Measurements from ENCODE around the gene PDGFRB. TPM values are rescaled to one million over a fixed set of nuclear protein-coding genes. Genes with fewer than 3 reads are reported as not detected.

PDGFRB gene
- total RNA-seq, 1 experiment from 2014 or later = 1.8 TPM

- Histone ChIP-seq H3K27ac (ENCODE audit: low read length) (no peak overlapping the region), H3K4me1 (ENCODE audit: control insufficient read depth, insufficient read depth, low read length) (no peaks in the 10 kb centered on the region), H3K9me3 (ENCODE audit: control insufficient read depth, insufficient read depth, low read depth, low read length) (no peaks in the 10 kb centered on the region), H3K4me3 (ENCODE audit: low read depth in 2 of 2, low read length in 2 of 2) (no peak overlapping the region), H3K36me3 (ENCODE audit: control insufficient read depth, insufficient read depth, low read length) (no peaks in the 10 kb centered on the region), H3K27me3 (ENCODE audit: control insufficient read depth, insufficient read depth, low read length) (0 out of 2 replicates have a peak, but pooled peaks cover 1% of the 10 kb centered on the region)
- no TSS peak for BruUV-seq (replicated peaks)
- no peak for TF ChIP-seq POLR2AphosphoS5 (IDR thresholded peaks at IDR 0.05; ENCODE audit: low read depth, low read length)
- TF ChIP-seq SIN3A (IDR thresholded peaks at IDR 0.05; ENCODE audit: borderline replicate concordance, insufficient read depth, low read depth, low read length) = no peak
- TF ChIP-seq TCF7L2 (IDR thresholded peaks at IDR 0.05; ENCODE audit: low read depth, low read length) = no peak
- TF ChIP-seq REST (IDR thresholded peaks at IDR 0.05; ENCODE audit: insufficient read depth in 1 of 2, low read depth in 2 of 2, low read length in 1 of 2) = no peak
- TF ChIP-seq CTCF (IDR thresholded peaks at IDR 0.05) = no peak
- intact Hi-C loops (cut with micrococcal nuclease; ENCODE audit: unreplicated experiment) (no loop called here), in situ Hi-C loops (cut with HindIII; ENCODE audit: low pct_unique_long_range_greater_than_20kb, low sequenced_read_pairs) (no loop called here)
- ChIA-PET CTCF (no interaction called here), POLR2A (no interaction called here)
- ATAC-seq (no peak), DNase-seq (ENCODE audit: low read depth, low spot score) (no peak)
Measured at GRCh38 chr5:150082374-150082773, 73.3 kb downstream of the PDGFRB start.

GRCh38 chr5:150081541-150082283 is 73.9 kb downstream of the PDGFRB start:
- Histone ChIP-seq H3K27ac (ENCODE audit: low read length) (no peak overlapping the region), H3K4me1 (ENCODE audit: control insufficient read depth, insufficient read depth, low read length) (no peaks in the 10 kb centered on the region), H3K9me3 (ENCODE audit: control insufficient read depth, insufficient read depth, low read depth, low read length) (no peaks in the 10 kb centered on the region), H3K27me3 (ENCODE audit: control insufficient read depth, insufficient read depth, low read length) (no peaks in the 10 kb centered on the region), H3K4me3 (ENCODE audit: low read depth in 2 of 2, low read length in 2 of 2) (no peak overlapping the region), H3K36me3 (ENCODE audit: control insufficient read depth, insufficient read depth, low read length) (no peaks in the 10 kb centered on the region)
- TF ChIP-seq REST (IDR thresholded peaks at IDR 0.05; ENCODE audit: insufficient read depth in 1 of 2, low read depth in 2 of 2, low read length in 1 of 2) = no peak
- TF ChIP-seq TCF7L2 (IDR thresholded peaks at IDR 0.05; ENCODE audit: low read depth, low read length) = no peak
- no peak for TF ChIP-seq CTCF (IDR thresholded peaks at IDR 0.05)
- no peak for TF ChIP-seq POLR2AphosphoS5 (IDR thresholded peaks at IDR 0.05; ENCODE audit: low read depth, low read length)
- TF ChIP-seq SIN3A (IDR thresholded peaks at IDR 0.05; ENCODE audit: borderline replicate concordance, insufficient read depth, low read depth, low read length) = no peak
- in situ Hi-C loops (cut with HindIII; ENCODE audit: low pct_unique_long_range_greater_than_20kb, low sequenced_read_pairs) (no loop called here), intact Hi-C loops (cut with micrococcal nuclease; ENCODE audit: unreplicated experiment) (no loop called here)
- no TSS peak for BruUV-seq (replicated peaks)
- CTCF ChIA-PET = no interaction called here
- ATAC-seq = peak; percentile 54; the same call in 1 of the 2 replicates
- DNase-seq (ENCODE audit: low read depth, low spot score) = no peak
- POLR2A ChIA-PET = no interaction called here
